ENCODE data around the gene PTK6.

The PTK6 gene

GRCh38 chr20:63544241-63544957 lies 7.2 kb upstream of the PTK6 start:
- no peak for ATAC-seq
- TF ChIP-seq ISL1 (CRISPR knock-in tag; IDR thresholded peaks at IDR 0.05) (no peak), ZNF8 (CRISPR knock-in tag; IDR thresholded peaks at IDR 0.05) (no peak), ZNF565 (CRISPR knock-in tag; conservative IDR thresholded peaks at IDR 0.05; ENCODE audit: low read depth) (no peak), ZC3H10 (CRISPR knock-in tag; IDR thresholded peaks at IDR 0.05) (no peak), RARB (CRISPR knock-in tag; IDR thresholded peaks at IDR 0.05) (no peak), ARNTL (CRISPR knock-in tag; IDR thresholded peaks at IDR 0.05; ENCODE audit: borderline replicate concordance, low read depth) (no peak), CSRNP3 (CRISPR knock-in tag; IDR thresholded peaks at IDR 0.05) (no peak), SNAI2 (CRISPR knock-in tag; IDR thresholded peaks at IDR 0.05) (no peak), ZNF70 (CRISPR knock-in tag; IDR thresholded peaks at IDR 0.05) (no peak), CSDC2 (CRISPR knock-in tag; IDR thresholded peaks at IDR 0.05) (no peak), TCF4 (CRISPR knock-in tag; IDR thresholded peaks at IDR 0.05; ENCODE audit: borderline replicate concordance) (no peak), PATZ1 (CRISPR knock-in tag; IDR thresholded peaks at IDR 0.05; ENCODE audit: borderline replicate concordance) (no peak), PPARA (CRISPR knock-in tag; IDR thresholded peaks at IDR 0.05; ENCODE audit: borderline replicate concordance) (no peak), ZFP30 (CRISPR knock-in tag; IDR thresholded peaks at IDR 0.05) (no peak), TOX (CRISPR knock-in tag; IDR thresholded peaks at IDR 0.05; ENCODE audit: borderline replicate concordance) (no peak), ESRRG (CRISPR knock-in tag; IDR thresholded peaks at IDR 0.05) (no peak), ZFP3 (CRISPR knock-in tag; IDR thresholded peaks at IDR 0.05) (no peak), OSR1 (CRISPR knock-in tag; IDR thresholded peaks at IDR 0.05) (no peak), TSHZ2 (CRISPR knock-in tag; IDR thresholded peaks at IDR 0.05) (no peak)

- no peak for ATAC-seq
- no peak for TF ChIP-seq ZC3H10 (CRISPR knock-in tag; IDR thresholded peaks at IDR 0.05)
- no peak for TF ChIP-seq ZFP3 (CRISPR knock-in tag; IDR thresholded peaks at IDR 0.05)
- TF ChIP-seq CSRNP3 (CRISPR knock-in tag; IDR thresholded peaks at IDR 0.05) = no peak
- TF ChIP-seq TCF4 (CRISPR knock-in tag; IDR thresholded peaks at IDR 0.05; ENCODE audit: borderline replicate concordance) = no peak
- TF ChIP-seq OSR1 (CRISPR knock-in tag; IDR thresholded peaks at IDR 0.05) = no peak
- no peak for TF ChIP-seq TOX (CRISPR knock-in tag; IDR thresholded peaks at IDR 0.05; ENCODE audit: borderline replicate concordance)
- TF ChIP-seq RARB (CRISPR knock-in tag; IDR thresholded peaks at IDR 0.05) = no peak
- no peak for TF ChIP-seq ARNTL (CRISPR knock-in tag; IDR thresholded peaks at IDR 0.05; ENCODE audit: borderline replicate concordance, low read depth)
- no peak for TF ChIP-seq ISL1 (CRISPR knock-in tag; IDR thresholded peaks at IDR 0.05)
- no peak for TF ChIP-seq ZNF70 (CRISPR knock-in tag; IDR thresholded peaks at IDR 0.05)
- no peak for TF ChIP-seq PATZ1 (CRISPR knock-in tag; IDR thresholded peaks at IDR 0.05; ENCODE audit: borderline replicate concordance)
- TF ChIP-seq ZNF8 (CRISPR knock-in tag; IDR thresholded peaks at IDR 0.05) = no peak
- TF ChIP-seq CREB5 (CRISPR knock-in tag; IDR thresholded peaks at IDR 0.05; ENCODE audit: low read depth) = no peak
- TF ChIP-seq SNAI2 (CRISPR knock-in tag; IDR thresholded peaks at IDR 0.05) = no peak
- no peak for TF ChIP-seq ESRRG (CRISPR knock-in tag; IDR thresholded peaks at IDR 0.05)
Measured at GRCh38 chr20:63543733-63544132, 6.6 kb upstream of the PTK6 start.
